ENCODE measurements around the gene SHF.

- TF ChIP-seq CTCF (IDR thresholded peaks at IDR 0.05; ENCODE audit: insufficient read depth, low read depth, low read length): no peak
- no peak for TF ChIP-seq EZH2 (IDR thresholded peaks at IDR 0.05; ENCODE audit: insufficient read depth, low read length)
These were observed 2.5 kb downstream of the SHF start for GRCh38 chr15:45185069-45185779.
